GM03348 (cell line): ENCODE measurements around the gene IMMP2L.

ENCODE experiments used
- DNase-seq: peaks from one replicate; pipeline ENCODE4 v3.0.0; 2012; ENCODE audit warnings: low spot score

Gene IMMP2L

DNA sequence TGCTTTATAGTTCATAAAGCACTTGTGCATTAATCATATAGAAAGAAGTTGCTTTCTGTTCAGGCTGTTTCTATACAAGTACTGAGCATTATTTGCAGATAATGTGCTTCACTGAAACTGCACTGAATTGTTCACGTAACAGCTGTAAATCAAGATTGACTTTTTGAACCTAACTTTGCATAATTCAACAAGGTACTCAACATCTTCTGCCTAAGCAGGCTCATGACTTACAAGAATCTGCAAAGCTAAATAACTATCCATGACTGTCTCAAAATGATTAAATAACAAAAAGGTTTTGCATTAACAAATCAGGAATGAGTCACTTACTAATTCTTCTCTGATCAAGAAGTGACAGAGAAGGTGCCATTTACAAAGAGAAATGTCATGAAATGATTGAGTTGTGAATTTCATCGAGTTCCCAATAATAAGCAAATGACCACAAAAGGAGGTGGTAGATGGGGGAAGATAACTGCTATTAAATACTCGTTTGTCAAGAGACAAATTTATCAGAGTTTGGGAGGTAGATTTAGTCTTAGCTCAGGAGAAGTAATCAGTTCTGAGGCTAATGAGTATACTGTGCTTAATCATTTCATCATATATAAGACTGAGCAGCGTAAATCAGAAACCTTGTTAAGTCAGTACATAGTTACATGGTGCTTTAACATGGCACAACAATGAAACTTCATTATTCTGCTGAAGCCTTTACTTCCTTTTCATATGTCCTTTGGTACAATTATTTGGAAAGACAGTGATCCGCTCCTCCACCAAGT is 632.6 kb downstream of the IMMP2L start:
- no peak for DNase-seq

DNA sequence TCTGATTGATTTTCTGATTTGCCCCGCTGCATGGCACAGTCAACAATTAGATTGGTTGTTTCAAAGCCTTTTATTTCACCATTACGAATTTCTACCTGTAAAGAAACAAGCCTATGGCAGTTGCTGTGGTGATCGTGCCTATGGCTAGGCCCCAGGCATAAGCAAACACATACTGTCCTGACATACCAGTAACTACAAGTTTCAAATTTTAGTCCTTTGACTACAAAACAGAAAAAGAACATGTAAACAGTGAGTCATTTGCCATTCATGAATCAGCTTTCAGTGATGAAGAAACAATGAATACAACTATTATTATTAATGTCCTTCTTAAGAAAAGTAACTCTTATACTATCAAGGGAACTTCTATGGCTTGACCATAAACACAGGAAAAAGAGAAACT is 639.4 kb downstream of the IMMP2L start:
- peak; percentile 25 for DNase-seq

DNA sequence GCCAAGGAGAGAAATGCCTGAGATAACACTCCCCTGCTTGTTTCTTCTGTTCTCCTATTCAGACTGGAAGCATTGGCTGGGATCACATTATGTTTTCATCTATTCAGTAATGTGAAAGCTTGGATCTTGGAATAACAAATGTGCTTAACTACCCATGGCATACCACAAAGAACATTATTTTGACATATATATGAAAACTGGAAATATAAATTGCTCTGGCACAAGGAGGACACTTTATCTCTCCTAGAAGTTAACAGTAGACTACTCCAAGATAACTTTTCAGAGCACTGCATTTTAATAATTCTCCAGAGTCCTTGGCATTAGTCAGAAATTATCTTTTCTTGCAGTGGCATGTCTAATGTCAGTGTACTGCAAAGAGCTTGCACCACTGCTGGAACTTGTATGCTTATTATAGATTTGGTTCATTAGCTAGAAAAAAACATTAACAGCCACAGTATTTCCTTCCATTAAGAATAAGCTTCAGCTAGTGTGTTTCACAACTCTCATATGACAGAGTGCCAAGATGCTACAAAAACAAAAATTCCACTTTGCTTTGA is 640.6 kb downstream of the IMMP2L start:
- DNase-seq: peak; percentile 11

DNA sequence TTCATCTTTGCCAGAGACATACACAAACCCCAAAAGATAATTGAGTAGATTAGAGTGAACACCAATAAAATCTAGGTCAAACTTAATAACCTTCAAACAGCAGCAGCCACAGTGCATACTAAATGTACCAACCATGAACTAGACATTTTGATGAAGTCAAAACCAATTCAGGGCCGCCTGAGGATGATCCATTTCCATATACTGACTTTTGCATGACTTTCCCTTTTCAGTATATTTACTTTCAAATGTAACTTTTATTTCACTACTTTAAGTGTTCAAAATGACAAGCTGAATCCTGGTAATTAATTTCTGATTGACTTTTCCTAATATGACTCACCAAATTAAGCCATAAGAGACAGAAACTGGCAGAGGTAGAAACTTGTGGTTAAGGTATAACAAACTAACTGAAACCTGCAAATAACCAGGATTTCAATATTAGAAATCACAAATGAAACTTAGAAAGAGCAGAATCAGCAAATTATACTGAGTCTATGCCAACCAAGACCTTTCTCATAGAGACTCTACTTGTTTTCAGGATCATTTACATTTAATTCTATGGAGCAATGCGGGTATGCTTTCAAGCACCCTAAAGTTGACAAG is 643.2 kb downstream of the IMMP2L start:
- DNase-seq: no peak

DNA sequence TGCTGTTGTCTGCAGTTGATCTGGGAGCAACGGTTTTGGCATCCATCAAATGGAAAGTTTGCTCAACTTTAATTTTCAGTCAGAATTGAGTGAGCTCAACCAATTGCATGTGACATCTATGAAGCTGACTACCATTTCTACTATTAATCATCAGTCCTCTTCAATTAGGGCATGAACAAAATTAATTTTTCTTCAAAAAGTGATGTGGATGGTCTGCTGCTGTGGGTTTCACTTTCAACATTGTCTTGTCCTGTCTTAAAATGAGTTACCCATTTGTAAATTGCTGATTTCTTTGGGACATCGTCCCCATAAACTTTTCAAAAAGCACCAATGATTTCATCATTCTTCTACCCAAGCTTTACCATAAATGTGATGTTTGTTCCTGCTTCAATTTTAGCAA is 648.0 kb downstream of the IMMP2L start:
- DNase-seq: no peak

DNA sequence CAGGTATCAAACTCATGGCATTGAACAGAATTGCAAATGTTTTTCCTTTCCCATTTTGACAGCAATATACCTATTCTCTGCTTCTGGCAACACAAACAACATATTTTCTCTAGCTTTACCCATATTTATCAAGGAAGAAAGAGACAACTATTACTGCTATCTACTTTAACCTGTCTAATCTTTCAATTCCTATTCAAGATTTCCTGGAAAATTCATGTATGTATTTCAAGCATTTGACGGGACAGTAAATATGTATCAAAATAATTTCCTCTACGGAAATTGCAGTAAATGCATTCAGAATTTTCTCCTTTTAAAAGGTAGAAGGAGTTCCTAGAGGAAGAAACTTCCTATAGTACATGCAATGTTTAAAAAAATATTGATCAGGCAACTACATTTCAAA is 650.7 kb downstream of the IMMP2L start:
- DNase-seq: no peak

DNA sequence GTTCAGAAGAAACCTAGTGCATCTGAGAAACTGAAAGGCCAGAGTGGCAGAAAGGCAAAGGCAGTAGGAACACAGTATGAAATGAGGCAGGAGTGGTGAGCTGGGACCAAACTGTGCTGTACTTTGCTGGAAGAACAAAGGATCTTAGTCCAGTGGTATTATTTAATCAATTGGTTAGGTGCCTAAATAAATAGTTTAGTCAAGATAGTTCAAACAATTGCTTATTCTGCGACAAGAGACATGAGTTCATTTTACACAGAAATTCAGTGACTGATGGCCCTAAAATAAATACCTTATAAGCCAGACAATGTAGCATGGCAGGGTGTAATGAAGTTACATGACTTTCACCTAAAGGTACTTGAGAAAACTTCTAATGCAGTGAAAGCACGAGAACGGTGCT is 653.2 kb downstream of the IMMP2L start:
- no peak for DNase-seq

DNA sequence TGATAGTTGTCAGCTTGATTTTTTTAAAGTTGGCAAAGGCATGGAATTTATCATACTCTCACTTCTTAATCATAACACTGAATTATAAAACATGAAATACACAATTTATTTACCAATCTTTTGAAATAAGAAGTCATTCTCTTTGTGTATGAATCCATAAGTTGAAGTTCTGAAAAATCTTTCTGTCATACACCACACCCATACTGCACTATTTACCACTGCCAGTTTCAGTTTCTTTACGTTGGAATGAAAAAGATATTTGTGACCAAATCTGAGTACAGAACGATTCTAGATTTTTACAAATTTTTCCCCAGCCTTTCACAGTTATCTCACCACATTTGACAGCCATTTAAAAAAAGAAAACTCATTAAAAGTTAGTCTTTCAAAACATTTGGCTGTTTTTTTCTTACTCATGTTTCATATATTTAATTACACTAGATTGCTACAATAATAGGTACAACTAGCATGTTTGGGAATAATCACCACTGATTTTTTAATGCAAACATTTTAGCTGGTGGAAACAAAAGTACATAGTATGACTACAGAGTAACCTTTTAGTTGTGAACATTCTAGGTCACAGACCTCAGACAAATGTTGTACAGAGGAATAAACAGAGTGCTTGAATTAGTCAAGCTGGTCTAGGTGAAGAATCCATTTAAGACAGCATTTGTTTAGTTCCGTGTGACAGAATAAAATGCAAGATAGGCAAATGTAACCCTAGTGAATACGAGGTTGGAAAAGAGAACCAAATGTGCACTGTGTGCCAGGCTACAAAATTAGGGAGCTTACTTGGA is 656.3 kb downstream of the IMMP2L start:
- DNase-seq: no peak

DNA sequence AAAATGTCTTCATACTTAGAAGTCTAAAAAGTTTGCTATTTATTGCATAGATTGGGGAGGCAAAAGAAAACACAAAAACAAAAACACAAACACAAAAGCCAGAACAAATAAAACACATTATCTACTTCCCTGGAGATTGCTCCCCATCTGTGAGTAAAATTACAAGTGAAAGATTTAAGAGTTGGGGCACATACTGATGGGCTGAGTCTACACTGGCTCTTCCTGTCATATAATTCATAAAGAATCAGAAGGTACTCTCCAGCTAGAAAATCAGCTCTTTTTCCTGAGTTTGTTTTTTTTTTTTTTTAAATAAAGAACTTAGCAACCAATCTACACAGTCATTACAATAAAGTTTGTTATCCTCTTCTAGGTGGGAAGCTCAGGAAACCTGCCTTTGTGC is 663.8 kb downstream of the IMMP2L start:
- DNase-seq: no peak

DNA sequence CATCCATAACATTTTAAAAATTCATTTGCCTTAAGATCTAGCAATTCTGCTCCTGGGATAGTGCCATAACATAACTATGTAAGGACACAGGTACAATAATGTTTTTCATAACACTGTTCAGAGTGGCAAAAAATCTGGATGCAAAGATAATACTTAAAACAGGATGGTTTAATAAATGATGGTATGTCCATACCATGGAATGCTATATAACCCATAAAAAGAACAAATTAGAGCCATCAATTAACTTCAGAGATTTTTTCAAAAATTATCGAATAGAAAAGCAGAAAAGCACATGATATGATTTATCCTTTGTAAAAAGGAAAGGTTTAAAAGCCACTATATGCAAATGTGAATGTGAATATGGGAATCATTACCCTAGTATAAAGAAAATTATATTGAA is 664.8 kb downstream of the IMMP2L start:
- DNase-seq: no peak

DNA sequence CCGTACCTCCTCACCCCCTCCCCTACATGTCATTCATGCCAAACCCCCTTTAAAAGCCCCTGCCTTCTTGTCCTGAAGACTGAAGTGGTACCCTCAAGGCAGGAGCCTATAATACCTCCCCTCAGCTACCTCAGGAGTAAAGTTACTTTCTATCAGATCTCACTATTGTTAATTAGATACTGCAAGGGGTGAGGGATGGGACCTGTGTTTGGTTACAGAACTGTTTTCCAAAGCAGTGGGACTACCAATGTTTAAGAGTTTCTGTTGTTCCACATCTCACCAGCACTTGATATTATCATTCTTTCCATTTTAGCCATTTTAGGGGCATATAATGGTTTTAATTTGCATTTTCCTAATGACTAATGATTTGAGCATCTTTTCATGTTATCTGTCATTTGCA is 668.2 kb downstream of the IMMP2L start:
- DNase-seq: no peak

DNA sequence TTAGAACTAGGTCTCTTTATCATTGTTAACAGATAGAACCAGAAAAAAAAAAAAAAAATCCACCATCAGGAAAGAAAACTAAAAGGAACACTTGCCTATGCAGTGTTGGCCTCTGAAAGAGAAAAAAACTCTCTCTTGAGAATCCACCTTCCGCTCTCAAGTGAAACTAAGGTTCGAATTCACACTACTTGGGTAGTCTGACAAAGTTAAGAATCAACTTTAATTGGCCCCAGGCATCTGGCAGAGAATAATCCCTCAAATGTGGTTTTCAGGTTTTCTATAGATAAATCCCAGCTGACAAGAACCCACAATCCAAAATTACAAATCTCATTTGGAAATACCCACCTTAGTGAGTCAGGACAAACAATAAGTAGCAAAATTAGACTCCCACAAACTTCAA is 671.1 kb downstream of the IMMP2L start:
- no peak for DNase-seq

DNA sequence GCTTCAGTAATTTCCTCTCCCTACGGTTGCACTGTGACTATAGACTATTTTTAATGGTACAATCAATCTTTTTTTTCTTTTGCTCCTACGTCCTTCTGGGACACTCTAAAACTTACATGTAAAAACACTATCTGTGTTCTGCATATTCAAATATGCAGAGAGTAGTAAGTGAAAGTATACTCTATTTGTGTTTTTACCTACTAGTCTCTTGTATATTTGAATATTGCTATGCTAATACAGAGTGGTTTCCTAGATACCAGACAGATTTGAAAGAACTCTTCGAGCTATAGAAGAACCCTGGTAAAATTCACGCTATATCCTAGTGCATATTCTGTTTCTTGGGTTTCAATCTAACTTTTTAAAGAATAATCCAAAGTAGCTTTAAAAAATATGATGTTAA is 672.2 kb downstream of the IMMP2L start:
- no peak for DNase-seq

DNA sequence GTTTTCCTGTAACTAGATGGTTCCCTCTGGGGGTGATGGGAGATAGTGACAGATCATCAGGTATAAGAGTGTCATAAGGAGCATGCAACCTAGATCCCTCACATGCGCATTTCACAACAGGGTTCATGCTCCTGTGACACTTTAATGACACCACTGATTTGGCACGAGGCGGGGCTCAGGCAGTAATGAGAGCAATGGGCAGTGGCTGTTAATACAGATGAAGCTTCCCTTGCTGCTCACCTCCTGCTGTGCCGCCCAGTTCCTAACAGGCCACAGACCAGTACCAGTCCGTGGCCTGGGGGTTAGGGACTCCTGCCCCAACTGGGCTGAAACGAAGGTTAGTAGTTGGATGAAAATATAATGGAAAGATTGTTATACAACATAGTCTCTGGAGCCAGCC is 673.0 kb downstream of the IMMP2L start:
- no peak for DNase-seq

DNA sequence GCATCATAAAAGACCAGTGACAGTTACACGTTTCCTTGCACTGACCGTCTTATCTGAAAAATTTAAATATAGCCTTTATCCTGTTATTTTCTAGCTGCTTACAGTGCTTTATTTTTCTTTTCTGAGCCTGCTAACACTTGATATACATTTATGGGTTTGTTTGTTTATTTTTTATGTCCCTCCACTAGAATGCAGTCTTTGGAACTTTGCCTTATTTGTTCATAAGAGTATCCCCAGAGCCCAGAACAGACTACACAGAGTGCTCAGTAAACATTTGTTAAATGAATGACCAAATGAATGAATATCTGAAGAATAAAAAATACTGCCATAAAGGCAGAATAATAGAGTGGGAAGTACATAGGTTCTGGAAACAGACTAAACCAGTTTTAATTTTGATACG is 673.7 kb downstream of the IMMP2L start:
- DNase-seq: no peak

DNA sequence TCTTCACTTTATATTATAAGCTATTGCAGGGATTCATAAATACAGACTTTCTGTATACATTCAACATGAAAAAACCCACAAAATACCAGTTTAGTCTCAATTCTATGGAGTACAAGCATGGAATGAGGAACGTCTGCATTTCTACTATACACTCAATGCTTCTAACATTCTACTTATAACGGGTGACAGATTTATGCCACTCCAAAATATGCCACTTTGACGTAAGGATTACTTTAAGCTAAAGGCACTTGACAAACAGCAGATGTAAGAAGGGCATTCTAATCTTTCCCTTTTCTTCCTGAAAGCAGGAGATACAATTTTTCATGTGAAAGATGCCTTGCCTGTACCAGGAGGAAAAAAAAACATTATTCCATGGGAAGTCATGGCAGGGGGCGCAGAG is 676.8 kb downstream of the IMMP2L start:
- DNase-seq: no peak

DNA sequence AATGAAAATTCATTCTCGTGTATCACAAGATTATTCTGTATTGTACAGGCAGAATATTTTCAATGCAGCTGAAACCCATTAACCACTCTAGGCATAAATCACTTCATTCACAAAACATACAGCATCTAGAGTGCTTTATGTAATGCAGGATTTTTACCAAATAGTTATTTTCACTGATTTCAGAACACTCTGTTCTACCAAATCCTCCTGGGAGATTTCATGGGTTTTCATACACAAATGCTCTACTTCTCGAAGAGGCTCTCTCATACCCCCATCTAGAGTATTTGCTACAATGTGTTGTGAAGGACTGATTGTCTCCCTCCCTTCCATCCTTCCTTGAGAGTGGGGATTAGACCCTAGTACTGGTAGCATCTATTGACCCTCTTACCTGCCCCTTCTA is 680.6 kb downstream of the IMMP2L start:
- DNase-seq: no peak

DNA sequence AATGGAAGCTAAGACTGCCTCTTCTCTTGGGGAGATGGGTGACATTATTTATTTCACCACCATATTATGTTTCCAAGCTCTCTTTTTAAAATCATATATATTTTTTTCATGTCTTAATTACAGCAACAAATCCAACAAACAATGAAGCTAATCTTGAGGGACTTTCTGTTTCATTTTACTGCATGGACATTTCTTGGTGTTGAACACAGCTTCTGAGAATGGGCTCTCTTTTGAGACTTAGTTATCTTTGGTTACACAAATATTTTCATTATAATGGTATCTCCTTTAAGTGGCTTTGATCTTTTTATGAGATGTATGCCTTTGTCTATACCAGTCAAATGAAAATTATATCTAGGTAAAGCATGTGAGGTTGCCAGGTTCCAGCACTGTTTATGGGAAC is 681.3 kb downstream of the IMMP2L start:
- DNase-seq: no peak

DNA sequence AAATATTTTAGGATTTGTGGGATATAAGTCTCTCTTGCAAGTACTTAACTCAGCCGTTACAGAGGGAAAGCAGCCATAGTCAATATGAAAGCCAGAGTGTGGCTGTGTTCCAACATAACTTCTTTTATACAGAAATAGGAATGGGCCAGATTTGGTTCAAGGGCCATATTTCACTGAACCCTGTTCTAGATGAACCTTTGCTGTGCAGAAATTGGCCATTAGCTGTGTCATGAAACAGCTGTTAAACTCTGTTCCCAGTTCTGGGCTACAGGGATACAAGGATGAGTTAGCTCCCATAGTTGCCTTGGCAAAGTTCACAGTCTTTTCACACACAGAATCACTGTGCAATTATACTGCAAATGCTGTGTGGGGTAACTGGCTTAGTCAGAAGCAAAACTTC is 685.3 kb downstream of the IMMP2L start:
- no peak for DNase-seq

DNA sequence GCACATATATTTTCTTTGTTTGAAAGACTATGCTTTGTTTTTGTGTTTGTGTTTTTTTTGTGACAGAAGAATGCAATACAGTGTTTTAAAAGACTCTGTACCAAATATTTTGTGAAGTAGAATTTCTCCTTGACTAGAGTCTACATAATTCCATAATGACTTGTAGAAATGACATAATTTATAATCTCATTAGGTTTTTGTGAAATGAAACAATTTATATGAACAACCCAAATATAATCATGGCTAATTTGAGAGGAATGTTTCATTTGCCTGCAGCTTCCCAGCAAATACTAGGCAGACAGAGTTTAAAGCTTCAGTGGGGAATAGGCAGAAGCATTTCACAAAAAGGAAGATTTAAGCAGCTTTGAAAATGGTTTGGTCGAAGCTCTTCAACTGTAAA is 686.9 kb downstream of the IMMP2L start:
- DNase-seq: no peak

DNA sequence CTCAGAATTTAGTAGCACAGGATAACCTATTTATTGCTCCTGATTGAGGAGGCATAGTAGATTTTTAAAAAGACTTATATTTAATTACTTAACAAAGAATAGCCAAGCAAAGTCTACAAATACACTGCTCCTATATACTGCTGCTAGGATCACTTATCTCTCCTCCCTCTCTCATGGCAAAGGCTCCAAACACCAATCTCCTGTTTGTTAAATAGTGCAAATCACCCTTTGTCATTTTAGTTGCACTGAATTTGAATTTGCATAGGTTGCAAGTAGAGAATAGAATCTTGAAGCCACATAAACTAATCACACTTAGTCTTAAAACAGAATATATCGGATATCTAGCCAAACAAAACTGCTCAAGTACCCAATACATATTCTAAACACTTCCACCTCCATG is 690.4 kb downstream of the IMMP2L start:
- DNase-seq: no peak

DNA sequence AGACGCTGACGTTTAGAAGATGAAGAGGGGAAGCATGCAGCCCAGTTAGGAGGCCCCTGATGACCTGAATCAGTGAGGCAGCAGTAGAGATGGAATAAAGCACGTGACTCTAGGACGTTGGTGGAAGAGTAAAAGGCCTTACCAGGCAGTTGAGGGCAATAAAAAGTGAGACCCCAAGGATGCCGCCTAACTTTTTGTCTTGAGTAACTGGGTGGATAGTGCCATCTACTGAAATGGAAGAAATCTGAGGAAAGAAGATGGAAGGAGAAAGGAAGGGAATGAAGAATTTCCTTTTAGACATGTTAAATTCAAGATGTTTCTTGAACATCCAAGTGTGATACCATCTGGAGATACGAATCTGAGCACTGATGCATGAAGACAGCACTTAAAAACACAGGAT is 691.4 kb downstream of the IMMP2L start:
- no peak for DNase-seq

DNA sequence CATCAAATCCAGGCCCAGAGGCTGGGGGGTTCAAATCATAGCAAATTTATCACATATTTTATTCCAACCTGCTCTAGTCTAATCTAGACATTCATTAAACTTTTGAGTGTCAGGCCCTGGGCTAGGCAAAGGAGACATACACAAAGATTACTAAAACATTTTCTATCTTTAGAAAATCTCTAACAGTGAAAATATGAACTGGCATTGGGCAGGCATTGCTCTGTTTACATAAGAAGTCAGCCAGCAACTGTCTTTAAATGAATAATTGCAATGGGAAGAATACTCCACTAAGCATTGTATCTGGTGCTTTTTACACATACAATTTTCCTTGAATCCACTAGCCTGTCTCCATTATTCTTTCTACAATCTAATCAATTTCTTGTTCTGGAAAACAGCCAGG is 693.8 kb downstream of the IMMP2L start:
- DNase-seq: no peak
